ENCODE measurements around the gene NDUFC1.

The NDUFC1 gene

GRCh38 chr4:139241086-139241783 is 61.0 kb downstream of the NDUFC1 start:
- no peaks in the 10 kb centered on the region for H3K27me3 ChIP-seq (replicated peaks; ENCODE audit: control insufficient read depth, insufficient read depth, low read length, poor library complexity, severe bottlenecking)
- H3K27ac ChIP-seq (ENCODE audit: insufficient read depth, low read length, poor library complexity, severe bottlenecking): no peak overlapping the region
- no peaks in the 10 kb centered on the region for H3K4me1 ChIP-seq (ENCODE audit: control insufficient read depth, insufficient read depth, low read length, poor library complexity, severe bottlenecking)
- H3K9me3 ChIP-seq (ENCODE audit: control insufficient read depth, low read length): no peaks in the 10 kb centered on the region
- H3K36me3 ChIP-seq (ENCODE audit: control insufficient read depth, insufficient read depth, low read length): no peaks in the 10 kb centered on the region
- no peak for DNase-seq
- no peak overlapping the region for H3K4me3 ChIP-seq (ENCODE audit: insufficient read depth, low read depth, low read length, poor library complexity, severe bottlenecking)

Measured in effector memory CD4-positive, alpha-beta T cell (primary cell).